MCF 10A (cell line): Measurements from ENCODE around the gene ZSCAN10. TPM values are rescaled to one million over a fixed set of nuclear protein-coding genes. Genes with fewer than 3 reads are reported as not detected.
"Not testable (repeated sequence)": the region's sequence is repeated elsewhere in the genome, so short reads cannot be mapped to it uniquely, and the experiment has no call there.

Experiments
- BruUV-seq: library from RNA; stranded (reverse); fragments of 400-500 nt; replicated peaks from 2 replicates; lab custom pipeline; 2021; lab: Mats Ljungman, UMichigan
- CTCF ChIA-PET: fragments of 300-600 bp; sonication (Branson Sonifier 250); formaldehyde crosslinking; extraction: SDS; loops from one replicate; lab custom pipeline; 2021; ENCODE audit warnings: antibody characterized with exemption, inconsistent platforms; lab: Yijun Ruan, JAX
- POLR2A ChIA-PET: fragments of 300-600, 350-650 bp; sonication (Branson Sonifier 250); formaldehyde crosslinking; extraction: SDS; loops from one replicate; lab custom pipeline; 2020; ENCODE audit warnings: antibody characterized with exemption, inconsistent platforms; lab: Yijun Ruan, JAX
- DNase-seq: peaks from one replicate; pipeline ENCODE4 v3.0.0-alpha.2; 2018; ENCODE audit not compliant: unreplicated experiment
- H3K27ac Mint-ChIP-seq: one replicate; pipeline ENCODE4 v1.8.0; 2022; ENCODE audit warnings: mild to moderate bottlenecking, low read depth, mixed read lengths; ENCODE audit not compliant: unreplicated experiment
- H3K27me3 Mint-ChIP-seq: one replicate; pipeline ENCODE4 v1.8.0; 2022; ENCODE audit warnings: mixed read lengths; ENCODE audit not compliant: insufficient read depth, unreplicated experiment
- H3K36me3 Mint-ChIP-seq: one replicate; pipeline ENCODE4 v1.8.0; 2022; ENCODE audit warnings: mild to moderate bottlenecking, moderate library complexity, mixed read lengths; ENCODE audit not compliant: insufficient read depth, unreplicated experiment
- H3K4me1 Mint-ChIP-seq: one replicate; pipeline ENCODE4 v1.8.0; 2022; ENCODE audit warnings: mixed read lengths; ENCODE audit not compliant: insufficient read depth, unreplicated experiment
- H3K4me3 Mint-ChIP-seq: one replicate; pipeline ENCODE4 v1.8.0; 2022; ENCODE audit warnings: mild to moderate bottlenecking, moderate library complexity, mixed read lengths; ENCODE audit not compliant: unreplicated experiment
- H3K9me3 Mint-ChIP-seq: one replicate; pipeline ENCODE4 v1.8.0; 2022; ENCODE audit warnings: mixed read lengths; ENCODE audit not compliant: unreplicated experiment
- CTCF ChIP-seq: fragments of 200-600 bp; IDR thresholded peaks from one replicate; pipeline ENCODE4 v1.8.0; 2022; ENCODE audit warnings: antibody characterized with exemption, mild to moderate bottlenecking; ENCODE audit not compliant: unreplicated experiment
- intact Hi-C: fragments of 100-400 bp; cut with micrococcal nuclease; formaldehyde crosslinking; loops from 2 replicates; pipeline ENCODE4 v1.14.1; 2022
- total RNA-seq: library from RNA; stranded (reverse); gene quantifications from 2 replicates; pipeline ENCODE4 v1.2.3, GENCODE V29; 2022

ZSCAN10 gene
- total RNA-seq, 1 experiment from 2014 or later, result 0.49 TPM

- Mint-ChIP-seq H3K4me3 (no peak overlapping the region), H3K9me3 (no peaks in the 10 kb centered on the region), H3K4me1 (no peaks in the 10 kb centered on the region), H3K27ac (no peak overlapping the region), H3K27me3 (no peaks in the 10 kb centered on the region), H3K36me3 (peaks cover 31% of the 10 kb centered on the region)
- no peak for TF ChIP-seq CTCF
- no TSS peak for BruUV-seq
- ChIA-PET POLR2A (interaction anchor here (0.7 kb wide), 1 partner anchor 61 kb away, joined by 3 read pairs; no protein-coding TSS in a partner anchor), CTCF (interaction anchor here (0.6 kb wide), 1 partner anchor 12 kb away, joined by 3 read pairs; no protein-coding TSS in a partner anchor)
- no peak for DNase-seq
- intact Hi-C loops, result no loop called here
Measured at GRCh38 chr16:3142327-3142726, 43.2 kb upstream of the ZSCAN10 start.

- peaks cover 31% of the 10 kb centered on the region for H3K36me3 Mint-ChIP-seq
- no peaks in the 10 kb centered on the region for H3K27me3 Mint-ChIP-seq
- TF ChIP-seq CTCF, result no peak
- no peaks in the 10 kb centered on the region for H3K4me1 Mint-ChIP-seq
- intact Hi-C loops, result no loop called here
- ChIA-PET POLR2A (no interaction called here), CTCF (interaction anchor here (0.6 to 1.7 kb wide), 2 partner anchors 12 to 90 kb away, joined by 4 to 15 read pairs; no protein-coding TSS in a partner anchor)
- no peak overlapping the region for H3K27ac Mint-ChIP-seq
- no peaks in the 10 kb centered on the region for H3K9me3 Mint-ChIP-seq
- H3K4me3 Mint-ChIP-seq, result no peak overlapping the region
- BruUV-seq, result no TSS peak
- no peak for DNase-seq
Measured at GRCh38 chr16:3141781-3142311, 42.8 kb upstream of the ZSCAN10 start.

GRCh38 chr16:3140603-3141427, 41.7 kb upstream of the ZSCAN10 start:
- Mint-ChIP-seq H3K27ac (no peak overlapping the region), H3K4me1 (no peaks in the 10 kb centered on the region), H3K36me3 (peaks cover 31% of the 10 kb centered on the region), H3K27me3 (no peaks in the 10 kb centered on the region), H3K9me3 (no peaks in the 10 kb centered on the region), H3K4me3 (no peak overlapping the region)
- intact Hi-C loops, result no loop called here
- BruUV-seq, result no TSS peak
- TF ChIP-seq CTCF, result no peak
- ChIA-PET POLR2A (interaction anchor here (0.8 kb wide), 1 partner anchor 10 kb away, joined by 3 read pairs; no protein-coding TSS in a partner anchor), CTCF (interaction anchor here (0.5 to 1.7 kb wide), 5 partner anchors 9 to 234 kb away, joined by 3 to 15 read pairs (median 4); no protein-coding TSS in a partner anchor)
- no peak for DNase-seq

- H3K4me3 Mint-ChIP-seq, H3K27ac Mint-ChIP-seq, BruUV-seq, DNase-seq, intact Hi-C loops, H3K27me3 Mint-ChIP-seq, H3K9me3 Mint-ChIP-seq, H3K4me1 Mint-ChIP-seq: not testable (repeated sequence)
- ChIA-PET POLR2A (interaction anchor here (0.9 kb wide), 1 partner anchor 10 kb away, joined by 3 read pairs; no protein-coding TSS in a partner anchor), CTCF (interaction anchor here (1.4 kb wide), 1 partner anchor 10 kb away, joined by 5 read pairs; no protein-coding TSS in a partner anchor)
- H3K36me3 Mint-ChIP-seq, result peaks cover 26% of the 10 kb centered on the region
Measured at GRCh38 chr16:3139561-3139960, 40.5 kb upstream of the ZSCAN10 start.
